HUES64 (cell line): ENCODE measurements around the gene TLR2.
"Not testable (repeated sequence)": the region's sequence is repeated elsewhere in the genome, so short reads cannot be mapped to it uniquely, and the experiment has no call there.

ENCODE experiments used
- H3K27ac ChIP-seq: 2 replicates; pipeline ENCODE4 v1.7.0; 2013; ENCODE audit warnings: low read depth, low read length, inconsistent platforms
- H3K27me3 ChIP-seq: 2 replicates; pipeline ENCODE4 v1.6.1; 2013; ENCODE audit warnings: mild to moderate bottlenecking, low read length; ENCODE audit not compliant: insufficient read depth
- H3K36me3 ChIP-seq: 2 replicates; pipeline ENCODE4 v1.6.1; 2013; ENCODE audit warnings: mild to moderate bottlenecking, low read length; ENCODE audit not compliant: insufficient read depth
- H3K4me1 ChIP-seq: 2 replicates; pipeline ENCODE4 v1.6.1; 2013; ENCODE audit warnings: mild to moderate bottlenecking, low read length, moderate library complexity; ENCODE audit not compliant: insufficient read depth
- H3K4me3 ChIP-seq: 2 replicates; pipeline ENCODE4 v1.5.1; 2013; ENCODE audit warnings: mild to moderate bottlenecking, low read length, moderate library complexity
- H3K9ac ChIP-seq: 2 replicates; pipeline ENCODE4 v1.6.1; 2013; ENCODE audit warnings: mild to moderate bottlenecking, low read depth, low read length
- H3K9me3 ChIP-seq: 2 replicates; pipeline ENCODE4 v1.6.1; 2013; ENCODE audit warnings: low read depth, low read length; ENCODE audit not compliant: insufficient read depth
- WGBS: fragments of 150-250, 120-280 bp; methylation state at CpG from one replicate; pipeline ENCODE4 v1.1.7; 2013; ENCODE audit warnings: missing lambda C conversion rate; 5-methylcytosine and 5-hydroxymethylcytosine counted together

Gene TLR2

DNA sequence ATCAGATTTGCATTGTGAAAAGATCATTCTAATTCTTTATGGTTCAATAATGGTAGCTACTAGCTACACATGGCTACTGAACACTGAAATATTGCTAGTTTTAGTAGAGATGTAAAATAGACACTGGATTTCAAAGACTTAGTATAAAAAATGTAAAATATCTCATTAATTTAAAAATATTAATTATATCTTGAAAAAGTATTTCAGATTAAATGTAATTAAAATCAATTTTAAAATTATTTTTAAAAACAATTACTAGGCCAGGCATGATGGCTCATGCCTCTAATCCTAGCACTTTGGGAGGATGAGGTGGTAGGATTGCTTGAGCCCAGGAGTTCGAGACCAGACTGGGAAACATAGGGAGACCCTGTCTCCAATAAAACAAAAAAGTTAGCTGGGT, 20.4 kb upstream of the TLR2 start:
- Histone ChIP-seq H3K4me3 (no peak overlapping the region), H3K27me3 (no peaks in the 10 kb centered on the region; the same call in 1 of the 2 replicates), H3K4me1 (no peaks in the 10 kb centered on the region), H3K9me3 (no peaks in the 10 kb centered on the region; the same call in 1 of the 2 replicates), H3K9ac (no peak overlapping the region), H3K27ac (no peak overlapping the region), H3K36me3 (no peaks in the 10 kb centered on the region)
- WGBS, result 85% methylated on average over 1 of the region's 1 CpG

DNA sequence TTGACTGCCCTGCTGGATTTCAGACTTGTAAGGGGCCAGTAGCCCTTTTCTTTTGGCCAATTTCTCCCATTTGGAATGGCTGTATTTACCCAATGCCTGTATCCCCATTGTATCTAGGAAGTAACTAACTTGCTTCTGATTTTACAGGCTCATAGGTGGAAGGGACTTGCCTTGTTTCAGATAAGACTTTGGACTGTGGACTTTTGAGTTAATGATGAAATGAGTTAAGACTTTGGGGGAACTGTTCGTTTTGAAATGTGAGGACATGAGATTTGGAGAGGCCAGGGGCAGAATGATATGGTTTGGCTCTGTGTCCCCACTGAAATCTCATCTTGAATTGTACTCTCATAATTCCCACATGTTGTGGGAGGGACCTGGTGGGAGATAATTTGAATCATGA, 17.6 kb upstream of the TLR2 start:
- H3K4me3 ChIP-seq, H3K9ac ChIP-seq, H3K27ac ChIP-seq, H3K9me3 ChIP-seq, H3K36me3 ChIP-seq, H3K4me1 ChIP-seq, H3K27me3 ChIP-seq: not testable (repeated sequence)
- WGBS, result 81% methylated on average over 1 of the region's 1 CpG

DNA sequence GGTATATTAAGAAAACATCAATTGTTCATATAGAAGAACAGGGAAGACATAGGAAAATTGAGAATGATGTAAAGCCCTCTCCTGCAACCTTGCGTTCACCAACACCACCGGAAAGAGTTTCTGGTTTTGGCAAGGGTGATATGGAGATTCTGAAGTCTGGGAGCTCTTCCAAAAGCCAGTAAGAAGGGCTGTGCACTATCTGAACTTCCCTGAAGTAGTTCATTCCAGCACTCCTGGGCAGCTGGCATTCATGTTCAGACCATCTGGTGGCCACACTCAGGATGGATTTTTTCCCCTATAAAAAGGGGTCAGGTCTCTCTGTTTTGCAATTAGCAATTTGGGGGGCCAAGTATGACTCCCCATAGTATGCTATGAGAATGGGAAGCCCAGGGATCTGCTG, 15.4 kb upstream of the TLR2 start:
- Histone ChIP-seq H3K27ac (no peak overlapping the region), H3K27me3 (no peaks in the 10 kb centered on the region; the same call in 1 of the 2 replicates), H3K4me3 (no peak overlapping the region), H3K9me3 (no peaks in the 10 kb centered on the region), H3K36me3 (no peaks in the 10 kb centered on the region), H3K4me1 (no peaks in the 10 kb centered on the region), H3K9ac (no peak overlapping the region)
- WGBS, result 100% methylated on average over 2 of the region's 2 CpGs

DNA sequence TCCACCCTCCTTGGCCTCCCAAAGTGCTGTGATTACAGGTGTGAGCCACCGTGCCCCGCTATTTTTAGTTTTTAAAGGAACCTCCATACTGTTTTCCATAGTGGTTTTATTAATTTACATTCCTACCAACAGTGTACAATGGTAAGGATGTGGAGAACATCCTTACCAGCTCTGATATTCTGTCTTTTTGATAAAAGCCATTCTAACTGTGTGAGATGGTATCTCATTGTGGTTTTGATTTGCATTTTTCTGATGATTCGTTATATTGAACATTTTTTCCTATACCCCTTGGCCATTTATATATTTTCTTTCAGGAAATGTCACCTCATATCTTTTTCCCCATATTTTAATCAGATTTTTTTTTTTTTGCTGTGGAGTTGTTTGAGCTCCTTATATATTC, 14.2 kb upstream of the TLR2 start:
- no peak overlapping the region for H3K4me3 ChIP-seq
- H3K9ac ChIP-seq, result no peak overlapping the region
- 50% methylated on average over 2 of the region's 3 CpGs for WGBS
- no peaks in the 10 kb centered on the region; the same call in 1 of the 2 replicates for H3K27me3 ChIP-seq
- H3K4me1 ChIP-seq, result no peaks in the 10 kb centered on the region
- H3K27ac ChIP-seq, result no peak overlapping the region
- no peaks in the 10 kb centered on the region for H3K36me3 ChIP-seq
- no peaks in the 10 kb centered on the region for H3K9me3 ChIP-seq

DNA sequence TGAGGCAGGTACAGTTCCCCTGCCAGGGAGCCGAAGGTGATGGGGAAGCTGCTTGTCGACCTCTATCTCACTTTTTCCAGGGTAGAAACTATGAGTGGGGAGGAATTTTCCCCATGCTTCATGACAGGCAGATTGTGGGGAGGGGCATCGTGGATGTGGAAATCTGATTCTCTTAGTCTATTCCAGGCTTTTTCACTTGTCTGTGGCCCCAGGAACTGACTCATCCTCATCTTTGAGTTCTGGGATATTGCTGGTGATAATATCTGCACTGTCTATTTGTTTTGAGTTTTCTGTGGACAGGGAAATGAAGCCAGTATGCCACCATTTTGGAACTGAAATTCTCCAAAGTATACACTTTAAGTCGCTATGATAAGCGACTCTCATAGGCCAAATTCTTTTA, 7.6 kb upstream of the TLR2 start:
- no peak overlapping the region for H3K9ac ChIP-seq
- no peaks in the 10 kb centered on the region for H3K4me1 ChIP-seq
- no peak overlapping the region for H3K27ac ChIP-seq
- no peak overlapping the region for H3K4me3 ChIP-seq
- WGBS, result 89% methylated on average over 5 of the region's 5 CpGs
- H3K36me3 ChIP-seq, result no peaks in the 10 kb centered on the region
- H3K9me3 ChIP-seq, result no peaks in the 10 kb centered on the region
- peaks cover 2% of the 10 kb centered on the region for H3K27me3 ChIP-seq

DNA sequence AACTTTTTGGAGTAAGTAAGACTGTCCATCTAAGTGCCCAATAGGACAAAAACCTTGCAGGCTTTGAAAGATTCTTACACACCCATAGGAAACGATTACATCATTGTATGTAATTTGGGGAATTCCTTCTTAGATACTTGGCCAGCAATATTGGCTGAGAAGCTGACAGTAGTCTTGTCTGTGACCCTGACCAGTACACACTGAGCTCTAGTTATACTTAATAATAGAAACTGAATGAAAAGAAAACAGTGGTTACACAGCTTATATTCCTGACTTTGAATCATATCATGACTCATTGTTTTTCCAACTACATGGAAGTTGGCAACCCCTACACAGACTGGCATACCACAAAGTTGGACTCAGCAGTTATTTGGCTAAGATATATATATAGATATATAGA, 7.1 kb upstream of the TLR2 start:
- Histone ChIP-seq H3K27me3 (peaks cover 7% of the 10 kb centered on the region), H3K27ac (no peak overlapping the region), H3K9ac (no peak overlapping the region), H3K4me3 (no peak overlapping the region), H3K9me3 (no peaks in the 10 kb centered on the region), H3K36me3 (no peaks in the 10 kb centered on the region), H3K4me1 (no peaks in the 10 kb centered on the region)
- WGBS, result 100% methylated on average over 1 of the region's 1 CpG

DNA sequence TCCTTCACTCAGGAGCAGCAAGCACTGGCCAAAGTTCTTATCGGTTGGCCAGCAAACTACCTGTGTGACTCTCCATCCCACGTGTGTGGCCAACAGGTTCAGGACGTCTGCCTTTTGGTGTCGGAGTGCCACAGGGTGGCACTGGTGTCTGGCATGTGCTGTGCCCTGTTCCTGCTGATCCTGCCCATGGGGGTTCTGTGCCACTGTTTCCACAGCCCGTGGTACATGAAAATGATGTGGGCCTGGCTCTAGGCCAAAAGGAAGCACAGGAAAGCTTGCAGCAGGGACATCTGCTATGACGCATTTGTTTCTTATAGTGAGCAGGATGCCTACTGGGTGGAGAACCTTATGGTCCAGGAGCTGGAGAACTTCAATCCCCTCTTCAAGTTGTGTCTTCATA, 4.6 kb upstream of the TLR2 start:
- Histone ChIP-seq H3K36me3 (no peaks in the 10 kb centered on the region), H3K9ac (no peak overlapping the region), H3K4me3 (no peak overlapping the region), H3K27ac (no peak overlapping the region), H3K27me3 (peaks cover 32% of the 10 kb centered on the region), H3K9me3 (no peaks in the 10 kb centered on the region), H3K4me1 (no peaks in the 10 kb centered on the region)
- WGBS, result 88% methylated on average over 6 of the region's 6 CpGs

DNA sequence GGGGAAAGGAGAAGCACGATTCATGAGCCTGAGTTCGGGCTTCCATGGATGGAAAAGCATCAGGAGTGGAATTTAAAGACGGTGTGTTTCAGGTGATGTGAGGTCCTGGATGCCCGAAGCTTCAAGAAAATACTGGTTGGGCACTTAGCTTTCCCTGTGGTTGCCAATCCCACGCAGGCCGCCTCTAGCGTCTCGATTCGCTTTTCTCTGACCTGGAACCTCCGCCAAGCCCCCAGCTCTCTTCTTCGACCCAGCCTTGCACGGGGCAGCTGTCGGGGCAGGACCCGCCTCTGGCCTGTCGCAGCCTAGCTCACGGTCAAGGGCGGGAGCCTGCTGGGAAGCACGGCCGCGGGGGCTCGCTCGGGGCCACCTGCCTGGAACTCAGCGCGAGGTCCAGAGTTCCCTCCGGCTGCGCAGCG, 308 bp upstream of the TLR2 start:
- Histone ChIP-seq H3K9ac (no peak overlapping the region; the same call in 1 of the 2 replicates), H3K36me3 (no peaks in the 10 kb centered on the region), H3K27ac (no peak overlapping the region), H3K9me3 (peaks cover 19% of the 10 kb centered on the region), H3K4me1 (no peaks in the 10 kb centered on the region), H3K27me3 (peaks cover 52% of the 10 kb centered on the region), H3K4me3 (peak overlapping the region; percentile 58)
- WGBS, result 9% methylated on average over 27 of the region's 27 CpGs

DNA sequence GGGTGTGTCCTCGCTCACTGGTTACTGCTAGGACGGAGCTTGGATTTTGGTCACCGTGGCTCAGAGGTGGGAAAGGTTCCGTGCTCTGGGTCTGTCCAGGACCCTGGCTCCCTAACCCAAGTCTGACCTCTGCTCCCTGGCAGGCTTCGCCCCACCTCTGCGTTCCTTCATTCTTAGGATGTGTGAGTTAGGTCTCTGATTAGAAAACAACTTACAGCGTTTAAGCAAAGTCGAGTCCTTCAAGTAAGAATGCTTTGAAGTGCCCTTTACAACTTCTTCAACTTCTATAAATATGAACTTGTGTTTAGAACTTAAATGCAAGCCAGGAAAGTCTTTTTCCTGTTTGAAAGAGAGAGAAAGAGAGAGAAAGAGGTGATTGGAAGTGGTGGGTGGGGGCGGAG, 891 bp downstream of the TLR2 start:
- Histone ChIP-seq H3K9ac (no peak overlapping the region; the same call in 1 of the 2 replicates), H3K9me3 (peaks cover 22% of the 10 kb centered on the region), H3K36me3 (no peaks in the 10 kb centered on the region), H3K4me3 (peak overlapping the region; percentile 58), H3K27ac (no peak overlapping the region), H3K4me1 (no peaks in the 10 kb centered on the region), H3K27me3 (peaks cover 52% of the 10 kb centered on the region)
- 23% methylated on average over 6 of the region's 9 CpGs for WGBS

DNA sequence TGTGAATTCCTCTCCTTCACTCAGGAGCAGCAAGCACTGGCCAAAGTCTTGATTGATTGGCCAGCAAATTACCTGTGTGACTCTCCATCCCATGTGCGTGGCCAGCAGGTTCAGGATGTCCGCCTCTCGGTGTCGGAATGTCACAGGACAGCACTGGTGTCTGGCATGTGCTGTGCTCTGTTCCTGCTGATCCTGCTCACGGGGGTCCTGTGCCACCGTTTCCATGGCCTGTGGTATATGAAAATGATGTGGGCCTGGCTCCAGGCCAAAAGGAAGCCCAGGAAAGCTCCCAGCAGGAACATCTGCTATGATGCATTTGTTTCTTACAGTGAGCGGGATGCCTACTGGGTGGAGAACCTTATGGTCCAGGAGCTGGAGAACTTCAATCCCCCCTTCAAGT, 20.4 kb downstream of the TLR2 start:
- no peaks in the 10 kb centered on the region for H3K27me3 ChIP-seq
- 92% methylated on average over 7 of the region's 7 CpGs for WGBS

DNA sequence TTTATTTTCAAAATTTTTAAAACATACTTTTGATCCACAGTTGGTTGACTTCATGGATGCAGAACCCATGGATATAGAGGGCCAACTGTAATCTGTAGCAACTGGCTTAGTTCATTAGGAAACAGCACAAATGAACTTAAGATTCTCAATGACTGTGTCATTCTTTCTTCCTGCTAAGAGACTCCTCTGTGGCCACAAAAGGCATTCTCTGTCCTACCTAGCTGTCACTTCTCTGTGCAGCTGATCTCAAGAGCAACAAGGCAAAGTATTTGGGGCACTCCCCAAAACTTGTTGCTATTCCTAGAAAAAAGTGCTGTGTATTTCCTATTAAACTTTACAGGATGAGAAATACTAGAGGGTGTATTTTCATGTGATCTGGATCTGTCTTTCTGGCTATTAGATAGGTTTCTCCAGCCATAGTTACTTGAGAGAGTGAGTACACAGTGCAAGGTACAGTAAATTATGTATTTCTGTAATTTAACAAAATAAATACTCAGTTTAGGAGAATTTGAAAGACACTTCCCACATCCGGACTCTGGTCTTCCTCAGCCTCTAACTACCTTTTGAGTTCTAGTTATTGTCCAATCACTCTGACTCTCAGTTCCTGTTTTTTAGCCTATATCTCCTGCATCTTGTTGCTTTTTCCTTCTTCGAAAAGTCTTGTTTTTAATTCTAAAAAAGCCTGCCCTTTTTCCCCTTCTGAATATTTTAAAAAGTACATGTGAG, 21.8 kb downstream of the TLR2 start:
- Histone ChIP-seq H3K4me3 (no peak overlapping the region), H3K36me3 (no peaks in the 10 kb centered on the region), H3K27ac (no peak overlapping the region), H3K9me3 (no peaks in the 10 kb centered on the region), H3K9ac (no peak overlapping the region), H3K4me1 (no peaks in the 10 kb centered on the region), H3K27me3 (no peaks in the 10 kb centered on the region)
- 91% methylated on average over 2 of the region's 2 CpGs for WGBS

More for the DNA sequence above, 20.4 kb downstream of the TLR2 start:
- no peak overlapping the region for H3K4me3 ChIP-seq
- no peaks in the 10 kb centered on the region for H3K9me3 ChIP-seq
- no peak overlapping the region for H3K9ac ChIP-seq
- H3K4me1 ChIP-seq, result no peaks in the 10 kb centered on the region
- H3K27ac ChIP-seq, result no peak overlapping the region
- H3K36me3 ChIP-seq, result no peaks in the 10 kb centered on the region

DNA sequence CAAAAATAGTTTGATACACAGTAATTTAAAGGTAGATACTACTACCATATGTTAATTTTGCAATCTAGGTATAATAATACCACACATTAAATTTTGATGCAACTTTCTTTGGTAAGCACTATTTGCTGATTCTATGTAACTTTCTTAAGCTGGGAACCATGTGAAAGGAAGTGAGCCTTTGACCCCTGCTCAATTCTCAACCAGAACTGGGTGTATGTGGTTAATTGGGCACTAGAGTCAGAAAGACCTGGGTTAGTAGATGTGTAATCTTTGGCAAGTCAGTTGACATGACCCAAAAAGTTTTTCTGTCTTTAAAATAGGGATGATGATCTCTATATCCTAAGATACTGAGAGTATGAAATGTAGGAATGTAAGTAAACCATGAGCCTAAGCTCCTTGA, 22.4 kb downstream of the TLR2 start:
- H3K9me3 ChIP-seq, result no peaks in the 10 kb centered on the region
- H3K27ac ChIP-seq, result no peak overlapping the region
- H3K27me3 ChIP-seq, result no peaks in the 10 kb centered on the region
- H3K4me1 ChIP-seq, result no peaks in the 10 kb centered on the region
- no peak overlapping the region for H3K9ac ChIP-seq
- no peaks in the 10 kb centered on the region for H3K36me3 ChIP-seq
- no peak overlapping the region for H3K4me3 ChIP-seq
